CD4-positive, alpha-beta memory T cell (primary cell): Measurements from ENCODE around the gene MRPS25. TPM values are rescaled to one million over a fixed set of nuclear protein-coding genes. Genes with fewer than 3 reads are reported as not detected.

Experiments used
- CTCF ChIA-PET: fragments of 350-600 bp; sonication (Branson Sonifier 250); formaldehyde crosslinking; loops from one replicate; lab custom pipeline; 2021; ENCODE audit warnings: inconsistent platforms; ENCODE audit not compliant: partially characterized antibody; lab: Charles Lee
- POLR2A ChIA-PET: fragments of 350-600 bp; sonication (Branson Sonifier 250); formaldehyde crosslinking; loops from one replicate; lab custom pipeline; 2021; ENCODE audit not compliant: partially characterized antibody; lab: Charles Lee
- DNase-seq, 5 donors: peaks; one replicate each; pipeline versions ENCODE4 v3.0.0 to v3.0.0-alpha.2; 2020 to 2022; ENCODE audit warnings: mixed read lengths in 1 of 5
- H3K27ac ChIP-seq: one replicate; pipeline ENCODE4 v1.7.0; 2013; ENCODE audit warnings: low read depth, low read length
- H3K27me3 ChIP-seq: 2 replicates; pipeline ENCODE4 v1.7.0; 2013; ENCODE audit warnings: mild to moderate bottlenecking, low read length, moderate library complexity; ENCODE audit not compliant: insufficient read depth
- H3K36me3 ChIP-seq: 2 replicates; pipeline ENCODE4 v1.7.0; 2013; ENCODE audit warnings: mild to moderate bottlenecking, low read length, moderate library complexity; ENCODE audit not compliant: insufficient read depth
- H3K4me1 ChIP-seq: 2 replicates; pipeline ENCODE4 v1.7.0; 2013; ENCODE audit warnings: mild to moderate bottlenecking, low read length, moderate library complexity; ENCODE audit not compliant: insufficient read depth
- H3K4me3 ChIP-seq, 2 donors: one replicate each; pipeline ENCODE4 v1.7.0; 2013; ENCODE audit warnings: low read length in 2 of 2, mild to moderate bottlenecking in 1 of 2
- H3K9me3 ChIP-seq, 2 donors: one replicate each; pipeline ENCODE4 v1.7.0; 2013; ENCODE audit warnings: low read length in 2 of 2, control low read depth in 1 of 2; ENCODE audit not compliant: control insufficient read depth in 1 of 2
- H3K27ac Mint-ChIP-seq, 7 donors: one replicate each; pipeline ENCODE4 v1.8.0; 2020 to 2021; ENCODE audit warnings: mixed read lengths in 7 of 7, mild to moderate bottlenecking in 6 of 7, inconsistent platforms in 3 of 7, moderate library complexity in 3 of 7
- H3K27me3 Mint-ChIP-seq, 2 donors: one replicate each; pipeline ENCODE4 v1.8.0; 2020 to 2021; ENCODE audit warnings: mixed read lengths in 2 of 2
- H3K36me3 Mint-ChIP-seq, 2 donors: one replicate each; pipeline ENCODE4 v1.8.0; 2020 to 2021; ENCODE audit warnings: mixed read lengths in 2 of 2, inconsistent platforms in 1 of 2, mild to moderate bottlenecking in 1 of 2
- H3K4me1 Mint-ChIP-seq, 4 donors: one replicate each; pipeline ENCODE4 v1.8.0; 2020 to 2021; ENCODE audit warnings: mixed read lengths in 4 of 4, mild to moderate bottlenecking in 1 of 4
- H3K4me3 Mint-ChIP-seq, 8 donors: one replicate each; pipeline ENCODE4 v1.8.0; 2020 to 2021; ENCODE audit warnings: mixed read lengths in 8 of 8, mild to moderate bottlenecking in 7 of 8, moderate library complexity in 6 of 8, inconsistent platforms in 3 of 8
- H3K9me3 Mint-ChIP-seq, 8 donors: one replicate each; pipeline ENCODE4 v1.8.0; 2020 to 2021; ENCODE audit warnings: mixed read lengths in 8 of 8, mild to moderate bottlenecking in 5 of 8, inconsistent platforms in 3 of 8, moderate library complexity in 1 of 8
- intact Hi-C: fragments of 100-400 bp; cut with micrococcal nuclease; formaldehyde crosslinking; loops from one replicate; pipeline ENCODE4 v1.15.1; 2023
- polyA plus RNA-seq, 2 donors: library from polyadenylated mRNA; unstranded; fragments of 300-500 nt; fragmentation: Illumina TruSeq; gene quantifications; one replicate each; pipeline ENCODE4 v1.2.3, GENCODE V29; 2021
- total RNA-seq, 2 experiments: library from RNA; stranded (reverse); gene quantifications; one replicate each; pipeline ENCODE4 v1.2.3, GENCODE V29; 2021

The MRPS25 gene
- total and polyA plus RNA-seq, 4 experiments from 2014 or later: 15.1 to 80.3 (median 50.0) TPM

GRCh38 chr3:15051531-15051930 is 13.6 kb downstream of the MRPS25 start:
- CTCF ChIA-PET: interaction anchor here (0.6 to 1.9 kb wide), 10 partner anchors 12 to 128 kb away, joined by 3 to 10 read pairs (median 4); partner anchors contain the start of gene MRPS25
- Histone ChIP-seq H3K4me1 (peaks cover 23% of the 10 kb centered on the region), H3K27me3 (no peaks in the 10 kb centered on the region), H3K36me3 (peaks cover 42% of the 10 kb centered on the region), H3K9me3 (no peaks in the 10 kb centered on the region), H3K4me3 (no peak overlapping the region), H3K27ac (no peak overlapping the region)
- POLR2A ChIA-PET: interaction anchor here (1.4 kb wide), 1 partner anchor 13 kb away, joined by 4 read pairs; no protein-coding TSS in a partner anchor
- intact Hi-C loops: no loop called here
- no peaks in the 10 kb centered on the region for H3K27me3 Mint-ChIP-seq
- no peaks in the 10 kb centered on the region for H3K9me3 Mint-ChIP-seq
- DNase-seq: peak in 4 of 5 donors; percentile 17 to 29 (median 22)
- no peak overlapping the region for H3K4me3 Mint-ChIP-seq
- H3K4me1 Mint-ChIP-seq: peaks cover 10 to 30% (median 17%) of the 10 kb centered on the region in 4 donors
- peaks cover 33 to 63% of the 10 kb centered on the region in 2 donors for H3K36me3 Mint-ChIP-seq
- peak overlapping the region in 5 of 7 donors; percentile 10 to 55 (median 22) for H3K27ac Mint-ChIP-seq

- Mint-ChIP-seq H3K27ac (peak overlapping the region in 4 of 7 donors; percentile 11 to 73 (median 48)), H3K4me3 (no peak overlapping the region), H3K4me1 (peaks cover 9 to 22% (median 16%) of the 10 kb centered on the region in 4 donors), H3K9me3 (no peaks in the 10 kb centered on the region), H3K36me3 (peaks cover 32 to 72% of the 10 kb centered on the region in 2 donors), H3K27me3 (no peaks in the 10 kb centered on the region)
- peaks cover 49% of the 10 kb centered on the region for H3K36me3 ChIP-seq
- POLR2A ChIA-PET: interaction anchor here (1.4 kb wide), 1 partner anchor 14 kb away, joined by 4 read pairs; no protein-coding TSS in a partner anchor
- DNase-seq: no peak
- no peak overlapping the region for H3K4me3 ChIP-seq
- no peak overlapping the region for H3K27ac ChIP-seq
- H3K27me3 ChIP-seq: no peaks in the 10 kb centered on the region
- H3K4me1 ChIP-seq: peaks cover 17% of the 10 kb centered on the region
- intact Hi-C loops: no loop called here
- no peaks in the 10 kb centered on the region for H3K9me3 ChIP-seq
- CTCF ChIA-PET: interaction anchor here (0.7 to 1.9 kb wide), 8 partner anchors 11 to 305 kb away, joined by 3 to 10 read pairs (median 4); partner anchors contain the start of gene MRPS25
Observed at GRCh38 chr3:15050405-15051092, 14.6 kb downstream of the MRPS25 start.

- Mint-ChIP-seq H3K9me3 (no peaks in the 10 kb centered on the region), H3K4me3 (no peak overlapping the region), H3K36me3 (peaks cover 23 to 76% of the 10 kb centered on the region in 2 donors), H3K27ac (peak overlapping the region in 3 of 7 donors; percentile 3 to 24 (median 17)), H3K4me1 (peaks cover 3 to 19% (median 8%) of the 10 kb centered on the region in 4 donors), H3K27me3 (no peaks in the 10 kb centered on the region)
- H3K4me3 ChIP-seq: no peak overlapping the region
- CTCF ChIA-PET: interaction anchor here (0.8 to 1.9 kb wide), 4 partner anchors 15 to 126 kb away, joined by 3 to 10 read pairs (median 3); partner anchors contain the start of gene MRPS25
- H3K4me1 ChIP-seq: peaks cover 9% of the 10 kb centered on the region
- peaks cover 59% of the 10 kb centered on the region for H3K36me3 ChIP-seq
- POLR2A ChIA-PET: no interaction called here
- no peak for DNase-seq
- intact Hi-C loops: no loop called here
- H3K9me3 ChIP-seq: no peaks in the 10 kb centered on the region
- H3K27me3 ChIP-seq: no peaks in the 10 kb centered on the region
- no peak overlapping the region for H3K27ac ChIP-seq
Observed at GRCh38 chr3:15049584-15049983, 15.5 kb downstream of the MRPS25 start.

- no peak overlapping the region for H3K4me3 Mint-ChIP-seq
- no peaks in the 10 kb centered on the region for H3K9me3 Mint-ChIP-seq
- Histone ChIP-seq H3K36me3 (peaks cover 88% of the 10 kb centered on the region), H3K4me3 (no peak overlapping the region), H3K27me3 (no peaks in the 10 kb centered on the region), H3K4me1 (peaks cover 12% of the 10 kb centered on the region), H3K27ac (no peak overlapping the region), H3K9me3 (no peaks in the 10 kb centered on the region)
- intact Hi-C loops: no loop called here
- no peaks in the 10 kb centered on the region for H3K27me3 Mint-ChIP-seq
- H3K4me1 Mint-ChIP-seq: peaks cover 13 to 28% (median 19%) of the 10 kb centered on the region in 4 donors
- ChIA-PET CTCF (no interaction called here), POLR2A (no interaction called here)
- DNase-seq: no peak
- peak overlapping the region in 4 of 7 donors; percentile 1 to 46 (median 16) for H3K27ac Mint-ChIP-seq
- peaks cover 28 to 92% of the 10 kb centered on the region in 2 donors for H3K36me3 Mint-ChIP-seq
Observed at GRCh38 chr3:15045667-15046066, 19.4 kb downstream of the MRPS25 start.

- Mint-ChIP-seq H3K27me3 (no peaks in the 10 kb centered on the region), H3K36me3 (peaks cover 32 to 89% of the 10 kb centered on the region in 2 donors), H3K4me3 (peak overlapping the region in 3 of 8 donors; percentile 40 to 43 (median 41)), H3K9me3 (no peaks in the 10 kb centered on the region), H3K27ac (peak overlapping the region; percentile 14 to 68 (median 49)), H3K4me1 (peaks cover 13 to 25% (median 18%) of the 10 kb centered on the region in 4 donors)
- H3K9me3 ChIP-seq: no peaks in the 10 kb centered on the region
- peaks cover 12% of the 10 kb centered on the region for H3K4me1 ChIP-seq
- peak overlapping the region; percentile 13 for H3K27ac ChIP-seq
- CTCF ChIA-PET: no interaction called here
- intact Hi-C loops: no loop called here
- no peak overlapping the region for H3K4me3 ChIP-seq
- no peaks in the 10 kb centered on the region for H3K27me3 ChIP-seq
- no peak for DNase-seq
- POLR2A ChIA-PET: interaction anchor here (0.9 kb wide), 1 partner anchor 20 kb away, joined by 3 read pairs; no protein-coding TSS in a partner anchor
- H3K36me3 ChIP-seq: peaks cover 86% of the 10 kb centered on the region
Observed at GRCh38 chr3:15044326-15044725, 20.8 kb downstream of the MRPS25 start.

- Mint-ChIP-seq H3K27ac (peak overlapping the region in 5 of 7 donors; percentile 14 to 78 (median 31)), H3K27me3 (no peaks in the 10 kb centered on the region), H3K4me1 (peaks cover 13 to 25% (median 18%) of the 10 kb centered on the region in 4 donors), H3K36me3 (peaks cover 33 to 87% of the 10 kb centered on the region in 2 donors), H3K4me3 (no peak overlapping the region), H3K9me3 (no peaks in the 10 kb centered on the region)
- no peak for DNase-seq
- Histone ChIP-seq H3K9me3 (no peaks in the 10 kb centered on the region), H3K27ac (peak overlapping the region; percentile 13), H3K27me3 (no peaks in the 10 kb centered on the region), H3K4me3 (no peak overlapping the region), H3K4me1 (peaks cover 12% of the 10 kb centered on the region), H3K36me3 (peaks cover 86% of the 10 kb centered on the region)
- ChIA-PET CTCF (no interaction called here), POLR2A (interaction anchor here (0.9 kb wide), 1 partner anchor 21 kb away, joined by 3 read pairs; no protein-coding TSS in a partner anchor)
- intact Hi-C loops: no loop called here
Observed at GRCh38 chr3:15043408-15044171, 21.5 kb downstream of the MRPS25 start.
